Melanocyte of skin (primary cell): ENCODE measurements around the gene KHDC1L. TPM values are rescaled to one million over a fixed set of nuclear protein-coding genes. Genes with fewer than 3 reads are reported as not detected.

Source experiments
- total RNA-seq, 2 donors: library from RNA; depleted of rRNA; stranded (reverse); fragments of >200 nt; gene quantifications; 2 replicates each; pipeline ENCODE4 v1.2.3, GENCODE V29; 2012

Gene KHDC1L
- not detected for total RNA-seq

DNA sequence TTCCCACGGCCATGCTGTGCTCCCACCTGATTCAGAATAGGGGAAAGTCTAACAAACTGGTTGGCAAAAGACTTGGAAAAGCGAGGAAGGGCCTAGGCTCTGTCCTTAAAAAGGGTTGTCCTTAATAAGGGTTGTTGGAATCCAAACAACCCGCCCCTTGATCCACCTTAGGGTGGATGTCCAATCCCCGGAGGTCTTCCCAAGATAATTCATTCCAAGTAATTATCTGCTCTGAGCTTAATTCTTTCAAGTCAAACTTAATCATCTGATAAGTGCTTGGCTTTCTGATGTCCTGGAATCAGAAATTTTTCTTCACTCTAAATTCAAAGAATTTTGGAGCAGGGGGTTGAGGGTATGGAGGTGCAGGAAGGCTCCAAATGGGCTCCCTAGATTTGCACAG is at the start of gene KHDC1L:
Gene KHDC1L (minus strand): TSS at position 101 of the 400 bp plus-strand sequence. CDS start 88 bp downstream, at position 13.

DNA sequence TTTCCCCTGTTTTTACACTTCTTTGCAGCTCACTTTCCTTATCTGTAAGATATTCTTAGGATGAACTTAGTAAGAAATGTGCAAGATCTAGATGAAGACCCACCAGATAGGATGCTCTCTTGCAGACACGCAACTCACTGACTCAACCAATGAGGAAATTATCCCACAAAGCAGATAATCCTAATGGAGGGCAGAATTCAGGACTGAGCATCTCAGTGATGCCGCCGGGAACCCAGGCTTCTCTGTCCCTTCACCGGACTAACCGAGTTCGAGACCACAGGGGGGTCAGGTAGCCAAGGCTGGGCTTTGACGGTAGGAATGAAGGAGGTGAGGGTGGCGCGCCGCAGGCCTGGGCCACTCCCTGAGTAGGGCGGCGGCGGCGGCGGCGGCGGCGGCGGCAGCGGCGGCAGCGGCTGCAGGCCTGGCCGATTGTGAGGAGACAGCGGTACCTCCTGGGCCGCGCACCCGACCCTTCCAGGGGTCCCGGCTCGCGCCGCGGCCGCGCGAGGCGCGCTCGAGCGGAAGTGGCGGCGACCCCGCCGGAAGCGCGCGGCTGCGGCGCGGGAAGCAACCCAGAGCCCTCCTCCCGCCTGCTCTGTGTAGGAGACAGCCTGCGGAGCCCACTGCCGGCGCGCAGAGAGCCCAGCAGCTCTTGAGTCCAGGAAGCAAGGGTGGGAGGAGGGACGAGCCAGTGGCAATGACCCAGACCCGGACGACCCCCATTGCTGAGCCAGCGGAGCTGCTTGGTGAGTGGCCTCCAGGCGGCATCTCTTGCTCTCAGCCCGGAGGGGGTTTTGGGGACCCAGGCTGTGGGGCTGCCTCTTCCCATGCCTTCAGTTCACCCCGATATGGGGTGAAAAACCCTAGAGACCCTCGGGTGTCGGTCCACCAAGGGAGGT is 37.6 kb upstream of the KHDC1L start, which contains the start of gene KHDC1:
Gene KHDC1 (minus strand): TSS at position 526 of the 899 bp plus-strand sequence. CDS start 20,679 bp downstream, outside the sequence.

Other genes with a start within 250 kb of the KHDC1L start
- gene KHDC1, start 37.7 kb upstream of the KHDC1L start, total RNA-seq: under 1 TPM in 1 of 2 donors, not detected in 1; 0.67 TPM
- not detected for gene DPPA5, start 128.8 kb upstream of the KHDC1L start, total RNA-seq
- gene KHDC3L, start 137.2 kb upstream of the KHDC1L start, total RNA-seq: not detected
- gene OOEP, start 144.4 kb upstream of the KHDC1L start, total RNA-seq: not detected
- 1 to 10 TPM in 1 of 2 donors, not detected in 1; 1.0 TPM for gene DDX43, start 169.3 kb upstream of the KHDC1L start, total RNA-seq
- 1 to 10 TPM; 5.2 to 10.0 TPM for gene CGAS, start 226.8 kb upstream of the KHDC1L start, total RNA-seq
- 10 to 100 TPM; 25.1 to 32.3 TPM for gene MTO1, start 236.2 kb upstream of the KHDC1L start, total RNA-seq